ENCODE measurements around the gene CDH13.

DNA sequence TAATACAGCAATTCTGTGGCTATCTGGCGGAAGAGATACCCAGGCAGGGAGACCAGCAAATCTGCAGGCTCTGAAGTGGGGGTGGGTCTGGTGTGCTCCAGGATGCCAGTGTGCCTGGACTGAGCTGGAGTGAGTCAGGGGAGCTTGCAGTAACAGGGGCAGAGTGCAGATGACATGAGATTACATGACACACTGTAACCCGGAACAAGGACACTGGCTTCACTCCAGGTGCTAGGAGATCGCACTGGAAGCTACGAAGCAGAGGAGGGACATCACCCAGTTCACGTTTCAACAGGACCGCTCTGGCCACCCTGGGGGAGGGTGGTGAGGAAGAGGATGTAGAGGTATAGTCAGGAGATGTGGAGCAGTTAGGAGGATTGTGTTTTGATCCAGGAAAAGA, 475.6 kb downstream of the CDH13 start:
- TF ChIP-seq EZH2 (IDR thresholded peaks at IDR 0.05) (no peak), POLR2AphosphoS5 (IDR thresholded peaks at IDR 0.05; ENCODE audit: borderline replicate concordance, low read depth, low read length) (no peak), FOXP2 (optimal IDR thresholded peaks at IDR 0.05; ENCODE audit: control extremely low read depth, extremely low read length, insufficient read depth) (no peak)

Measured in SK-N-MC (cell line).